H1 (cell line): ENCODE results near the gene FAM222B. TPM values are rescaled to one million over a fixed set of nuclear protein-coding genes. Genes with fewer than 3 reads are reported as not detected.
A peak's percentile ranks its signal among the peaks of the same experiment; 100 is the strongest.

Source experiments
- CTCF ChIA-PET: fragments of 300-600 bp; sonication (Branson Sonifier 250); formaldehyde crosslinking; loops from one replicate; lab custom pipeline; 2021; ENCODE audit not compliant: partially characterized antibody; lab: Charles Lee
- POLR2A ChIA-PET: fragments of 300-600 bp; sonication (Branson Sonifier 250); formaldehyde crosslinking; loops from one replicate; lab custom pipeline; 2021; ENCODE audit warnings: inconsistent platforms; ENCODE audit not compliant: partially characterized antibody; lab: Charles Lee
- DNase-seq, 2 experiments: peaks; one replicate each; pipeline versions ENCODE4 v3.0.0 to v3.0.0-alpha.2; 2010 to 2022; ENCODE audit warnings: low spot score in 2 of 2, low read depth in 1 of 2, mixed read lengths in 1 of 2
- FAIRE-seq: peaks from 2 replicates; lab custom pipeline; 2011; peaks lifted over from hg19 to GRCh38; lab: Jason Lieb, UNC
- H2AFZ ChIP-seq: 2 replicates; pipeline ENCODE4 v1.8.1; 2012; ENCODE audit warnings: low read length, inconsistent platforms
- H2AK5ac ChIP-seq: 2 replicates; pipeline ENCODE4 v1.6.1; 2013; ENCODE audit warnings: low read depth, low read length
- H2BK120ac ChIP-seq: replicated peaks from 2 replicates; pipeline ENCODE3; 2013; ENCODE audit warnings: low read depth, low read length, inconsistent platforms
- H2BK12ac ChIP-seq: 2 replicates; pipeline ENCODE4 v1.6.1; 2013; ENCODE audit warnings: low read depth, low read length
- H2BK15ac ChIP-seq: 2 replicates; pipeline ENCODE4 v1.6.1; 2013; ENCODE audit warnings: low read length
- H2BK20ac ChIP-seq: 2 replicates; pipeline ENCODE4 v1.6.1; 2013; ENCODE audit warnings: low read length
- H2BK5ac ChIP-seq: 2 replicates; pipeline ENCODE4 v1.6.1; 2013; ENCODE audit warnings: low read depth, low read length
- H3K14ac ChIP-seq: 2 replicates; pipeline ENCODE4 v1.6.1; 2013; ENCODE audit warnings: inconsistent platforms; ENCODE audit not compliant: insufficient read length
- H3K18ac ChIP-seq: 2 replicates; pipeline ENCODE4 v1.6.1; 2013; ENCODE audit warnings: low read length; ENCODE audit errors: extremely low read depth
- H3K23ac ChIP-seq: 2 replicates; pipeline ENCODE4 v1.6.1; 2013; ENCODE audit warnings: inconsistent platforms; ENCODE audit not compliant: insufficient read length
- H3K23me2 ChIP-seq: 2 replicates; pipeline ENCODE4 v1.6.1; 2013; ENCODE audit warnings: low read depth, low read length
- H3K27ac ChIP-seq: 2 replicates; pipeline ENCODE4 v1.6.1; 2011; ENCODE audit warnings: low read depth, low read length, inconsistent platforms
- H3K27me3 ChIP-seq, 4 experiments: replicated peaks in 1 of 4; 1 replicate in 1 of 4; 2 replicates in 3 of 4; pipeline versions ENCODE4 v1.6.1 to v1.8.1; 2011 to 2013; ENCODE audit warnings: low read length in 3 of 4, mild to moderate bottlenecking in 3 of 4, inconsistent platforms in 2 of 4, mixed read lengths in 2 of 4, moderate library complexity in 1 of 4; ENCODE audit not compliant: control insufficient read depth in 3 of 4, insufficient read depth in 3 of 4; ENCODE audit errors: extremely low read depth in 1 of 4
- H3K36me3 ChIP-seq, 4 experiments: 2 replicates each; pipeline versions ENCODE4 v1.6.1 to v1.8.1; 2011 to 2013; ENCODE audit warnings: mild to moderate bottlenecking in 4 of 4, low read length in 3 of 4, moderate library complexity in 2 of 4, control low read depth in 1 of 4, inconsistent platforms in 1 of 4; ENCODE audit not compliant: insufficient read depth in 4 of 4, control insufficient read depth in 2 of 4
- H3K4ac ChIP-seq: replicated peaks from 2 replicates; pipeline ENCODE3; 2013; ENCODE audit warnings: low read length, low read depth, mixed read lengths, inconsistent platforms; ENCODE audit not compliant: insufficient read length
- H3K4me1 ChIP-seq, 4 experiments: replicated peaks in 1 of 4; 1 replicate in 1 of 4; 2 replicates in 3 of 4; pipeline versions ENCODE4 v1.6.1 to v1.8.1; 2011 to 2013; ENCODE audit warnings: low read length in 3 of 4, inconsistent platforms in 2 of 4, mixed read lengths in 1 of 4; ENCODE audit not compliant: insufficient read depth in 4 of 4, control insufficient read depth in 3 of 4
- H3K4me2 ChIP-seq, 2 experiments: 2 replicates each; pipeline versions ENCODE4 v1.6.1 to v1.8.1; 2011 to 2013; ENCODE audit warnings: low read depth in 2 of 2, low read length in 2 of 2, control low read depth in 1 of 2, inconsistent platforms in 1 of 2, mild to moderate bottlenecking in 1 of 2; ENCODE audit not compliant: insufficient read depth in 1 of 2
- H3K4me3 ChIP-seq, 4 experiments: fragments of 200-600, 300-600 bp in 1 of 4; sonication (generic), shearing (Covaris generic), sonication (Bioruptor Twin) in 1 of 4; 2 replicates each; pipeline versions ENCODE4 v1.5.1 to v1.8.1; 2011 to 2016; ENCODE audit warnings: low read length in 4 of 4, low read depth in 3 of 4, control low read depth in 2 of 4, inconsistent platforms in 2 of 4, mild to moderate bottlenecking in 2 of 4, mixed read lengths in 1 of 4, moderate library complexity in 1 of 4; ENCODE audit not compliant: insufficient read depth in 2 of 4; ENCODE audit errors: extremely low read depth in 1 of 4
- H3K56ac ChIP-seq: replicated peaks from 2 replicates; pipeline ENCODE3; 2013; ENCODE audit warnings: low read depth, mild to moderate bottlenecking, mixed read lengths, low read length, inconsistent platforms; ENCODE audit not compliant: insufficient read length
- H3K79me1 ChIP-seq: 2 replicates; pipeline ENCODE4 v1.6.1; 2013; ENCODE audit warnings: low read depth, low read length, control low read depth
- H3K79me2 ChIP-seq, 2 experiments: 2 replicates each; pipeline versions ENCODE4 v1.6.1 to v1.8.1; 2012 to 2013; ENCODE audit warnings: low read length in 2 of 2, mild to moderate bottlenecking in 2 of 2, inconsistent platforms in 1 of 2; ENCODE audit not compliant: insufficient read depth in 2 of 2, control insufficient read depth in 1 of 2
- H3K9ac ChIP-seq, 4 experiments: replicated peaks in 1 of 4; 1 replicate in 1 of 4; 2 replicates in 3 of 4; pipeline versions ENCODE4 v1.6.1 to v1.8.1; 2011 to 2013; ENCODE audit warnings: low read depth in 3 of 4, low read length in 3 of 4, control low read depth in 2 of 4, mild to moderate bottlenecking in 2 of 4, moderate library complexity in 2 of 4, inconsistent platforms in 1 of 4; ENCODE audit errors: extremely low read depth in 1 of 4
- H3K9me3 ChIP-seq, 2 experiments: 2 replicates each; pipeline versions ENCODE4 v1.6.1 to v1.8.1; 2012 to 2013; ENCODE audit warnings: mild to moderate bottlenecking in 2 of 2, moderate library complexity in 2 of 2, control low read depth in 1 of 2, inconsistent platforms in 1 of 2, low read depth in 1 of 2, low read length in 1 of 2, mixed read lengths in 1 of 2; ENCODE audit not compliant: insufficient read depth in 2 of 2
- H4K20me1 ChIP-seq, 2 experiments: replicated peaks in 1 of 2; 2 replicates each; pipeline versions ENCODE3 to v1.8.1; 2011 to 2013; ENCODE audit warnings: inconsistent platforms in 2 of 2, low read length in 2 of 2, mild to moderate bottlenecking in 1 of 2; ENCODE audit not compliant: insufficient read depth in 2 of 2, control insufficient read depth in 1 of 2
- H4K5ac ChIP-seq: 2 replicates; pipeline ENCODE4 v1.6.1; 2013; ENCODE audit warnings: low read length, low read depth, mixed read lengths, inconsistent platforms; ENCODE audit not compliant: insufficient read length
- H4K8ac ChIP-seq: 2 replicates; pipeline ENCODE4 v1.8.0; 2013; ENCODE audit warnings: mild to moderate bottlenecking, moderate library complexity, low read length, inconsistent platforms; ENCODE audit not compliant: insufficient read depth; ENCODE audit errors: extremely low read depth
- H4K91ac ChIP-seq: replicated peaks from 2 replicates; pipeline ENCODE3; 2013; ENCODE audit warnings: low read length, mixed read lengths, inconsistent platforms; ENCODE audit not compliant: insufficient read length
- CREB1 ChIP-seq: IDR thresholded peaks from 2 replicates; pipeline ENCODE4 v1.6.1; 2012; ENCODE audit warnings: inconsistent platforms
- WGBS, 2 experiments: shearing (Covaris generic) in 1 of 2; methylation state at CpG; one replicate each; pipeline versions ENCODE4 v1.1.6 to v1.1.7; 2013 to 2015; ENCODE audit warnings: low lambda C conversion rate in 2 of 2, mixed read lengths in 2 of 2, inconsistent platforms in 1 of 2, low coverage in 1 of 2, missing lambda C conversion rate in 1 of 2; ENCODE audit not compliant: insufficient replicate concordance in 2 of 2, insufficient coverage in 1 of 2, insufficient read length in 1 of 2; ENCODE audit errors: extremely low coverage in 1 of 2, missing lambda C conversion rate in 1 of 2; 5-methylcytosine and 5-hydroxymethylcytosine counted together
- polyA plus RNA-seq, 7 experiments: library from polyadenylated mRNA; depleted of rRNA in 3 of 7; stranded (reverse) in 5 of 7; unstranded in 2 of 7; fragments of >200 nt in 5 of 7; fragments of 200-250 nt in 2 of 7; gene quantifications; 1 replicate in 5 of 7; 2 replicates in 1 of 7; 4 replicates in 1 of 7; pipeline versions ENCODE4 v1.2.1 to v1.2.3, GENCODE V29; 2011 to 2013; ENCODE audit warnings: missing spikeins in 2 of 7, mixed read lengths in 2 of 7
- total RNA-seq: library from RNA; stranded (reverse); fragmentation: NEBNext Ultra II Directional; extraction: Animal tissue kit (Norgen Biotek cat#: 25700); gene quantifications from 2 replicates; pipeline ENCODE4 v1.2.1, GENCODE V29; 2021

The FAM222B gene
- total and polyA plus RNA-seq, 2 of the 8 experiments (the other 6 are each of a cell fraction or from before 2014, with no cell fraction given), result 42.1 to 81.7 TPM

GRCh38 chr17:28856028-28856574 lies 13.5 kb upstream of the FAM222B start:
- H3K23me2 ChIP-seq, result peaks cover 2% of the 10 kb centered on the region
- no peak overlapping the region for H2BK12ac ChIP-seq
- peak overlapping the region in 2 of 4 experiments; percentile 78 to 90; a peak in 2 of 8 replicates for H3K4me3 ChIP-seq
- H4K20me1 ChIP-seq, result peaks cover 0 to 3% of the 10 kb centered on the region in 2 experiments
- no peak overlapping the region for H2BK15ac ChIP-seq
- H3K79me2 ChIP-seq, result peaks cover 0 to 6% of the 10 kb centered on the region in 2 experiments; a peak in 2 of 4 replicates
- CTCF ChIA-PET, result interaction anchor here (0.6 to 1.5 kb wide), 5 partner anchors 10 to 93 kb away, joined by 3 to 6 read pairs (median 3); no protein-coding TSS in a partner anchor
- no peak for TF ChIP-seq CREB1
- TF ChIP-seq, all 59 proteins: peak for 0
- Histone ChIP-seq H3K23ac (no peak overlapping the region), H4K91ac (no peak overlapping the region), H4K8ac (peak overlapping the region; percentile 45; the same call in 1 of the 2 replicates), H2BK20ac (no peak overlapping the region), H3K4me2 (peak overlapping the region in 1 of 2 experiments; percentile 78; a peak in 1 of 4 replicates), H3K27ac (no peak overlapping the region), H3K9ac (no peak overlapping the region), H3K14ac (no peak overlapping the region), H3K4ac (no peak overlapping the region), H3K79me1 (peaks cover 2% of the 10 kb centered on the region; the same call in 1 of the 2 replicates), H4K5ac (no peak overlapping the region), H2AFZ (no peak overlapping the region), H3K4me1 (no peaks in the 10 kb centered on the region; a peak in 2 of 7 replicates), H3K9me3 (no peaks in the 10 kb centered on the region), H2BK120ac (no peak overlapping the region), H3K36me3 (peaks cover 16 to 23% (median 20%) of the 10 kb centered on the region in 4 experiments; a peak in 7 of 8 replicates), H2BK5ac (no peak overlapping the region), H2AK5ac (no peak overlapping the region), H3K27me3 (no peaks in the 10 kb centered on the region), H3K56ac (no peak overlapping the region), H3K18ac (no peak overlapping the region)
- DNase-seq (no peak), FAIRE-seq (no peak)
- POLR2A ChIA-PET, result interaction anchor here (0.7 to 1.3 kb wide), 6 partner anchors 8 to 136 kb away, joined by 3 to 4 read pairs (median 4); partner anchors contain the start of genes FLOT2 and RPL23A
- 96% methylated on average over 5 of the region's 5 CpGs; no CpG with 5 or more reads in 1 of the 2 experiments for WGBS, 2 experiments
